Tibial artery (tissue), 4 donors: ENCODE data around the gene CAPN12.
"Not testable (repeated sequence)": the region's sequence is repeated elsewhere in the genome, so short reads cannot be mapped to it uniquely, and the experiment has no call there.

ENCODE experiments used
- DNase-seq, 2 donors: peaks; one replicate each; pipeline ENCODE4 v3.0.0-alpha.2; 2019
- H3K27ac ChIP-seq, 2 donors: fragments of 200-600 bp; sonication (generic) in 1 of 2; 1 replicate in 1 of 2; 2 replicates in 1 of 2; pipeline ENCODE4 v1.5.1; 2018 to 2019; ENCODE audit warnings: mild to moderate bottlenecking in 1 of 2
- H3K27me3 ChIP-seq, 2 donors: fragments of 200-600 bp; sonication (generic) in 1 of 2; one replicate each; pipeline versions ENCODE4 v1.5.1 to v1.6.0; 2016 to 2019
- H3K36me3 ChIP-seq, 3 donors: fragments of 200-600 bp; sonication (generic) in 2 of 3; one replicate each; pipeline ENCODE4 v1.5.1; 2016 to 2019; ENCODE audit warnings: mild to moderate bottlenecking in 2 of 3
- H3K4me1 ChIP-seq, 4 donors: fragments of 200-600 bp; sonication (generic) in 2 of 4; 1 replicate in 3 of 4; 2 replicates in 1 of 4; pipeline ENCODE4 v1.5.1; 2016 to 2019
- H3K4me3 ChIP-seq, 2 donors: fragments of 200-600 bp; sonication (generic) in 1 of 2; 1 replicate in 1 of 2; 2 replicates in 1 of 2; pipeline ENCODE4 v1.5.1; 2018 to 2019; ENCODE audit warnings: mild to moderate bottlenecking in 2 of 2
- H3K9me3 ChIP-seq, 3 donors: fragments of 200-600 bp; sonication (generic) in 1 of 3; one replicate each; pipeline ENCODE4 v1.5.1; 2016 to 2019
- intact Hi-C: fragments of 100-400 bp; cut with DNase I; formaldehyde crosslinking; loops from one replicate; pipeline ENCODE4 v1.15.0; 2023; ENCODE audit warnings: low total_unique reads
- TF ChIP-seq, protein P1 (sequence below), 2 experiments: fragments of 200-600 bp in 1 of 2; fragments of 450-650 bp in 1 of 2; IDR thresholded peaks; one replicate each; pipeline ENCODE4 v1.5.1; 2017 to 2019; ENCODE audit warnings: antibody characterized with exemption in 2 of 2, mild to moderate bottlenecking in 1 of 2, moderate library complexity in 1 of 2

CAPN12 gene, protein sequence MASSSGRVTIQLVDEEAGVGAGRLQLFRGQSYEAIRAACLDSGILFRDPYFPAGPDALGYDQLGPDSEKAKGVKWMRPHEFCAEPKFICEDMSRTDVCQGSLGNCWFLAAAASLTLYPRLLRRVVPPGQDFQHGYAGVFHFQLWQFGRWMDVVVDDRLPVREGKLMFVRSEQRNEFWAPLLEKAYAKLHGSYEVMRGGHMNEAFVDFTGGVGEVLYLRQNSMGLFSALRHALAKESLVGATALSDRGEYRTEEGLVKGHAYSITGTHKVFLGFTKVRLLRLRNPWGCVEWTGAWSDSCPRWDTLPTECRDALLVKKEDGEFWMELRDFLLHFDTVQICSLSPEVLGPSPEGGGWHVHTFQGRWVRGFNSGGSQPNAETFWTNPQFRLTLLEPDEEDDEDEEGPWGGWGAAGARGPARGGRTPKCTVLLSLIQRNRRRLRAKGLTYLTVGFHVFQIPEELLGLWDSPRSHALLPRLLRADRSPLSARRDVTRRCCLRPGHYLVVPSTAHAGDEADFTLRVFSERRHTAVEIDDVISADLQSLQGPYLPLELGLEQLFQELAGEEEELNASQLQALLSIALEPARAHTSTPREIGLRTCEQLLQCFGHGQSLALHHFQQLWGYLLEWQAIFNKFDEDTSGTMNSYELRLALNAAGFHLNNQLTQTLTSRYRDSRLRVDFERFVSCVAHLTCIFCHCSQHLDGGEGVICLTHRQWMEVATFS

DNA sequence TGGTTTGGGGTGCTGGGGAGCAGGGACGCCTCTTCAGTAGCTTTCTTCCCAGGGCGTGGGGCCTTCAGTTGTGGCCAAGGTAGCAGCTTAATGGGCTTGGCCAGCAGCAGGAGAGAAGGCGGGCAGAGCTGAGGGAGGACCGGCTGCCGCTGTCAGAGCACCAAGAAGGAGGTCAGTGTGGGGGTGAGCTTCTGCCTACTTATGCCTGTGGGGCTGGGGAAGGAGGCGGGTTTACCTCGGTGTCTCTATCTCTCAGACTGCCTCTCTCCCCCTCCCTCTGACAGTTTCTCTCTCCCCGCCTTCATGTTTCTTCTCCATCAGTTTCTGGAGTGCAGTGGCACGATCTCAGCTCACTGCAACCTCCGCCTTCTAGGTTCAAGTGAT, at the start of gene CAPN12:
TSS of gene CAPN12 (minus strand) at position 177 of the 384 bp plus-strand sequence. CDS start 309 bp downstream, outside the sequence.
- no peak within 1 kb of the TSS for H3K4me3 ChIP-seq
- no peak for DNase-seq
- TF ChIP-seq, protein P1, sequence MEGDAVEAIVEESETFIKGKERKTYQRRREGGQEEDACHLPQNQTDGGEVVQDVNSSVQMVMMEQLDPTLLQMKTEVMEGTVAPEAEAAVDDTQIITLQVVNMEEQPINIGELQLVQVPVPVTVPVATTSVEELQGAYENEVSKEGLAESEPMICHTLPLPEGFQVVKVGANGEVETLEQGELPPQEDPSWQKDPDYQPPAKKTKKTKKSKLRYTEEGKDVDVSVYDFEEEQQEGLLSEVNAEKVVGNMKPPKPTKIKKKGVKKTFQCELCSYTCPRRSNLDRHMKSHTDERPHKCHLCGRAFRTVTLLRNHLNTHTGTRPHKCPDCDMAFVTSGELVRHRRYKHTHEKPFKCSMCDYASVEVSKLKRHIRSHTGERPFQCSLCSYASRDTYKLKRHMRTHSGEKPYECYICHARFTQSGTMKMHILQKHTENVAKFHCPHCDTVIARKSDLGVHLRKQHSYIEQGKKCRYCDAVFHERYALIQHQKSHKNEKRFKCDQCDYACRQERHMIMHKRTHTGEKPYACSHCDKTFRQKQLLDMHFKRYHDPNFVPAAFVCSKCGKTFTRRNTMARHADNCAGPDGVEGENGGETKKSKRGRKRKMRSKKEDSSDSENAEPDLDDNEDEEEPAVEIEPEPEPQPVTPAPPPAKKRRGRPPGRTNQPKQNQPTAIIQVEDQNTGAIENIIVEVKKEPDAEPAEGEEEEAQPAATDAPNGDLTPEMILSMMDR (IDR thresholded peaks at IDR 0.05): no peak
- H3K27ac ChIP-seq: no peak within 1 kb of the TSS
- intact Hi-C loops: no loop called here
- no peaks in the 10 kb centered on the region for H3K4me1 ChIP-seq
- H3K9me3 ChIP-seq: no peaks in the 10 kb centered on the region
- H3K27me3 ChIP-seq: no peaks in the 10 kb centered on the region
- no peaks in the 10 kb centered on the region for H3K36me3 ChIP-seq

DNA sequence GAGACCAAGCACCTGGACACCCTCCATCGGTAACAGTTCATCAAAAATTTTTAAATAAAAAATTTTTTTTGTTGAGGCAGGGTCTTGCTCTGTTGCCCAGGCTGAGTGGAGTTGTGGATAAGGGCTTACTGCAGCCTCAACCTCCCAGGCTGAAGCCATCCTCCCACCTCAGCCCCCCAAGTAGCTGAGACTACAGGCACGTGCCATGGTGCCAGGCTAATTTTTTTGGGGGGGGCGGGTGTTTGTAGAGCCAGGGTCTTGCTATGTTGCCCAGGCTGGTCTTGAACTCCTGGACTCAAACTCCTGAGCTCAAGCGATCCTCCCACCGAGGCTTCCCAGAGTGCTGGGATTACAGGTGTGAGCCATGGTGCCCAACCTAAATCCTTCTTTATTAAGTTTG, 49.4 kb upstream of the CAPN12 start:
- no peaks in the 10 kb centered on the region for H3K36me3 ChIP-seq
- no peak overlapping the region for H3K4me3 ChIP-seq
- H3K27me3 ChIP-seq: no peaks in the 10 kb centered on the region
- intact Hi-C loops: no loop called here
- peaks cover 0 to 7% (median 0%) of the 10 kb centered on the region in 4 donors for H3K4me1 ChIP-seq
- H3K9me3 ChIP-seq: no peaks in the 10 kb centered on the region
- DNase-seq: no peak
- TF ChIP-seq, protein P1 (IDR thresholded peaks at IDR 0.05): no peak
- no peak overlapping the region for H3K27ac ChIP-seq

DNA sequence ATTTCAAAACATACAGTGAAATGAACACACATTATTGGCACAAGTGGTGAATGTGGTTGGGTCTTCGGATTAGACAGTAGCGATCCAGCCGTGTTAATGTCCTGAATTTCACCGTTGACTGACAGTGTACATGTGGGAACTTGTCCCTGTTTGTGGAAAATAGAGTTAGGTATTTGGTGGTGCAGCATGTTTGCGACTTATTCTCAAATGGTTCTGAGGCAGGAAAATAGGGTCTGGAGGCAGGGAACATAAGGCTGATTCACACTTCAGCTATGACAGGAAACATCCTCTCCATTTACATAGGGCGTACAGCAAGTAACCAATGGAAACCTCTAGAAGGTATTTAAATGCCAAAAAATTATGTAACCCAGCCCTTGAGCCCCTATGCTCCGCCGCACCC, 48.9 kb upstream of the CAPN12 start:
- Histone ChIP-seq H3K36me3 (no peaks in the 10 kb centered on the region), H3K4me3 (no peak overlapping the region), H3K9me3 (no peaks in the 10 kb centered on the region), H3K27ac (no peak overlapping the region), H3K4me1 (peaks cover 0 to 7% (median 0%) of the 10 kb centered on the region in 4 donors), H3K27me3 (no peaks in the 10 kb centered on the region)
- no peak for DNase-seq
- intact Hi-C loops: no loop called here
- TF ChIP-seq, protein P1 (IDR thresholded peaks at IDR 0.05): no peak

DNA sequence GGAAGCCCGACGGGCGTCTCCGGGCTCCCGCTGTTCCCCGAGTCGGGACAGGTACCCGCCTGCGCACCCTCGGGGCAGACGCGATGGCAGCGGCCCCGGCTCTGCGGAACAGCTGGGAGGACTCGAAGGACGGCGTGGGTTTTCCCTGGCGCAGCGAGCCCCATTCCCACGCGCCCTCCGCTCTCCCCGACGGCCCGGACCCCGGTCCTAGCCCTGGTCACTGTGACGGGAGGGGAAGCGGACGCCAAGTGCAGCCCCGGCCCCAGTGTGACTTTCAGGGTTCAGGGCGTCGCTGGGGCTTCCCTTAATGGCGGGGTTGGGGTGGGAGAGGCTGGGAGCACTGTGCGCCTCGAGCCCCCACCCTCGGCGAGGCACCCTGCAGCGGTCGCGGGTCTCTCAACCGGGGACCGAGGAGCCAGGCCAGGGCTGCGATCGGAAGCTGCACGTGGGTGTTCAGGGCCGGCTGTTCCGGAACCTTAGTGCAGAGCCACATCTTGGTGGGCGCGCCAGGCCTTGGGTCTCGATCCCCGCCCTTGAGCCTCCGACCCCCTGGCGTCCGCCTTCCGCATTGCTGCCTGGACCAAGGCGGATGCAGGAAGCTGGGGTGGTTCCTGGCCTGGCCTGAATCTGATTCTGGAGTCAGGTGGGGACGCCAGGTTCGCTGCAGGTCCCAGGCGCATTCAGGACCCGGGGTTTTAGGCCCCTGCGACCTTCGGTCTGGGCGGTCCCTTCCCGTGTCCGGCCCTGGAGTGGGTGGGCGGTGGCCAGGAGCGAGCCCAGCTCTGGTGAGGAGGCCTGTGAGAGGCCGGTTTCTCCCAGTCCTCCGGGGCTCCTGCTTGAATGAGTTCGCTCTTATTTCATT, 48.2 kb upstream of the CAPN12 start:
- peak overlapping the region; percentile 20 to 29 for H3K4me3 ChIP-seq
- H3K9me3 ChIP-seq: no peaks in the 10 kb centered on the region
- H3K27ac ChIP-seq: no peak overlapping the region
- H3K27me3 ChIP-seq: no peaks in the 10 kb centered on the region
- intact Hi-C loops: no loop called here
- DNase-seq: no peak
- no peaks in the 10 kb centered on the region for H3K36me3 ChIP-seq
- TF ChIP-seq, protein P1 (IDR thresholded peaks at IDR 0.05): peak in 1 of 2 experiments; percentile 6
- H3K4me1 ChIP-seq: peaks cover 0 to 7% (median 0%) of the 10 kb centered on the region in 4 donors

DNA sequence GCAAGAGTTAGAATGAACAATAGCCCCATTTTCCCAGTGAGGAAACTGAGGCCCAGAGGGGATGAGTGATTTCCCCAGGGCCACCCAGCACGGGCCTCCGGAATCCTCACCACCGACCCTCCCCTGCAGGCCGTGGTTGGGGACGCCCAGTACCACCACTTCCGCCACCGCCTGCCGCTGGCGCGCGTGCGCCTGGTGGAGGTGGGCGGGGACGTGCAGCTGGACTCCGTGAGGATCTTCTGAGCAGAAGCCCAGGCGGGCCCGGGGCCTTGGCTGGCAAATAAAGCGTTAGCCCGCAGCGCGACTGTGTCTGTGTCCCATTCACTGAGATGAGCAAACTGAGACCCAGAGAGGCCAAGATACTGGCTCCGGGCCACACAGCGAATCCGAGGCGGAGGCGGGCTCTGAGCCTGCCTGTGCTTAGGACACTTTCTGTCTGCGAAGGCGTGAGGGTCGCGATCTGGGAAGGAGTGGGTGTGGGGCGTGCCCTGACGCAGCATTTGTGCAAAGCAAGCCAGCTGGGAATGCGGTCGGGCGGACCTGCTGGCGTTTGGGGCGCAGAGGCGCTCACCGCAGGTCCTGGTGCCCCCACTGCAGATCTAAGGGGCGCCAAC, 47.3 kb upstream of the CAPN12 start:
- H3K9me3 ChIP-seq, H3K36me3 ChIP-seq, H3K27ac ChIP-seq, H3K27me3 ChIP-seq, DNase-seq, H3K4me1 ChIP-seq, intact Hi-C loops: not testable (repeated sequence)
- H3K4me3 ChIP-seq: peak overlapping the region in 1 of 2 donors; percentile 31

DNA sequence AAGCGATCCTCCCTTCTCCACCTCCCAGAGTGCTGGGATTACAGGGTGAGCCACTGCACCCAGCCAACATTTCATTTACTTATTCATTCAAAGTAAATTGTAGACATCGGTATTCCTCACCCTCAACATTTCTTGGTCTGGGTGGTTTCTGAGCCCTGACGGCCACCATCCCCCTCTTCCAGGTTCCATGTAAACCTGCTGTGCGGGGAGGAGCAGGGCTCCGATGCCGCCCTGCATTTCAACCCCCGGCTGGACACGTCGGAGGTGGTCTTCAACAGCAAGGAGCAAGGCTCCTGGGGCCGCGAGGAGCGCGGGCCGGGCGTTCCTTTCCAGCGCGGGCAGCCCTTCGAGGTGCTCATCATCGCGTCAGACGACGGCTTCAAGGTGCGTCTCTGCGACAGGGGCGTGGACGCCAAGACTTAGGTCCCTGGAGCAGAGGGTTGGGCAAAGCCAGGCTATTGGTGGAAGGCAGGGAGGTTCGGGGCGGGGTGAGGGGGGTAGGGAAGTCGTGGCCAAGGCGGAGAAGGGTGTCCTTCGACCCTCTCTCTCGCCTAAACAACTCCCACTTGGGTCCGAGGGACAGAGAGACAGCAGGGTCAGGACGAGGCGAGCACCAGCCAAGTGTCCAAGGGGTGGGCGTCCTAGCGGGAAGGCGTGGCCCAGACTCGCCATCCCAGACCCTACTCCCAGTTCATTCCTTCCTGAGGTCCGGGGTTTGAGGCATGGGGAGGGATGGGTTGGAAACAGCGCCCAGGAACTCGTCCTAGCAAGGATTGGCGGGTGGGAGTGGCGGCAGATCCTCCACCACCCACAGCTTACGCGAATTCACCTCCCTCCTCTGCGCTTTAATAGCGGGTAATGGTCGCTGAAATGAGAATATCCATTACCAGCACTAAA, 46.5 kb upstream of the CAPN12 start:
- H3K4me1 ChIP-seq, intact Hi-C loops, DNase-seq, H3K27ac ChIP-seq, H3K36me3 ChIP-seq, H3K27me3 ChIP-seq, H3K9me3 ChIP-seq: not testable (repeated sequence)
- peak overlapping the region in 1 of 2 donors; percentile 31 for H3K4me3 ChIP-seq
